NCI-H446 treated with DMSO at 0.1 percent for 48 hours (cell line): ENCODE data around the gene RING1.

Source experiments
- DNase-seq: peaks from one replicate; lab custom pipeline; 2025; lab: John Stamatoyannopoulos, UW

RING1 gene

DNA sequence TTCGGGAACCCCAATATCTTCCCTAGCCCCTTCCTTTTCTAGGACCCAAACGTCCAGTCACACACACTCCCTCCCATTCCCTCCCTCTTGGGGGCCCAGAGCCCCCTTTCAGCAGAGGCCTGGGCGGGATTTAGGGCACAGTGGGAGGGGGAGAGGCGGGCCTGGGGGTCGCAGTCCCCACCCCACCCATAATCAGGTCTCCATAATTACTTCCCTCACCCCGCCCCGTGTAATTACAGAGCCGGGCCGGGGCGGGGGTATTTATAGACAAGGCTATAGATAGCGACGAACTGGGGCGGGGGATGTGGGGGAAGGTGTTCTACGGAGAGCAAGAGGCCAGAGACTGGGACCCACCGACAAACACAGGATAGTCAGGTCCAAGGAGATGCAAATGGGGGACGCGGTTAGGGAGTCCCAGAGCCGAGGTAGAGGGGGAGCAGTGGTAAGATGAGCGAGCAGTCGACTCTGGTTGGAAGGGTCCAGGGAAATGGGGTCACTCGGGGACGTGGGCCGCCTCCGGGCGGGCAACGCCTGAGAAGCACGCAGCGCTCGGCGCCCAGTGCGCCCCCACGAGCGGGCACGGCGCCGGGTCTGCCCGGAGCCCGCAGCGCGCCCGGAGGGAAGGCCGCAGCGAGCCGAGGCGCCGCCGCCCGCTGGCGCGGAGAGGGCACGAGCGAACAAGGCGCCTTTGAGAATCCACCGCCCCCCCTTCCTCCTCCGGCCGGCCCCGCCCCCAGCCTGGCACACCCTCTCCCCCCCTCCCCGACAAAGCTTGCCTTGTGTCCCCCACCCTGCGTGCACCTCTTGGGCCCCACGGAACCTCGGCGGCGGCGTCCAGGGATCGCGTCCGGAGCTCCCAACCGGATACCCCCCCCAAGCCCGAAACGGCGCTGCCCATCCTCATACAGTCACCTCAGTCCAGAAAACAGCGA lies 15.4 kb upstream of the RING1 start:
- no peak for DNase-seq

- DNase-seq = no peak
These were observed 14.7 kb upstream of the RING1 start for GRCh38 chr6:33193619-33194018.

GRCh38 chr6:33194431-33194979 lies 13.8 kb upstream of the RING1 start:
- DNase-seq = no peak

DNA sequence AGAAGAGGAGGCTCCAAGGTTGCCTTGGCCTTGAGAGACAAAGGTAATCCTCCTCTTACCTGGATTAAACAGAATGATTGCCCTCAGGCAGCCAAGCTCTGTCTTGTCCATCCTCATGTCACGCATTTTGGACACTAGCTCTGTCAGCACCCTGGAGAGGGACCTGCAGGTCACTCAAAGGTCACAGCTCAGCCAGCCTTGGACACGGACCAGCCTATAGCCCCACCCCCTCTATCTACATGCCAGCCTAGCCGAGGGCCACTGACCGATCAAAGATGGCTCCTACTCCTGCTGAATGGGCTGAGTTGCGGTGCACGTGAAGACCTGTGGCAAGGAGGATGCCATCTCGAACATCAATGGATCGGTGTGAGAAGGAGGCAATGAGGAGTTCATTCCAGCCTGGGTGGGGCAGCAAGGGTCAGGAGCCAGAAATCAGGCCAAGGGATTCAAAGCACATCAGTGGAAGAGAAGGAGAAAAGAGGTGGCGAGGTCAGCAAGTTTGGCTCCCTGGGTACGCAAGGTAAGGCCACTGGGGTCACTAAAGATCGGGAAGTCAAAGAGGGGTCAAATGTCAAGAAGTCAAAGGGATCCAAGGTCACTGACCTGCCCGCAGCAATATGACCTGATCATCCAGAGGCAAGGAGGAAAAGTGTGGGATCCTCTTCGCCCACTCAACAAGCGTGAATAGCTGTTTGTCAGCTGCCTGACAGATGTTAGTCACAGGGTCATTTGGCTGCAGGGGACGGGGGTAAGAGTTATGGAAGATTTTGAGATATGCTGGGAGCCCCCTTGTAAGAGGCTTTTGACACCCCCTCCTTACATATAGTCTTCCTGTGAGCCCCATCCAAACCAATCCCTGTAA lies 12.8 kb upstream of the RING1 start:
- no peak for DNase-seq

DNA sequence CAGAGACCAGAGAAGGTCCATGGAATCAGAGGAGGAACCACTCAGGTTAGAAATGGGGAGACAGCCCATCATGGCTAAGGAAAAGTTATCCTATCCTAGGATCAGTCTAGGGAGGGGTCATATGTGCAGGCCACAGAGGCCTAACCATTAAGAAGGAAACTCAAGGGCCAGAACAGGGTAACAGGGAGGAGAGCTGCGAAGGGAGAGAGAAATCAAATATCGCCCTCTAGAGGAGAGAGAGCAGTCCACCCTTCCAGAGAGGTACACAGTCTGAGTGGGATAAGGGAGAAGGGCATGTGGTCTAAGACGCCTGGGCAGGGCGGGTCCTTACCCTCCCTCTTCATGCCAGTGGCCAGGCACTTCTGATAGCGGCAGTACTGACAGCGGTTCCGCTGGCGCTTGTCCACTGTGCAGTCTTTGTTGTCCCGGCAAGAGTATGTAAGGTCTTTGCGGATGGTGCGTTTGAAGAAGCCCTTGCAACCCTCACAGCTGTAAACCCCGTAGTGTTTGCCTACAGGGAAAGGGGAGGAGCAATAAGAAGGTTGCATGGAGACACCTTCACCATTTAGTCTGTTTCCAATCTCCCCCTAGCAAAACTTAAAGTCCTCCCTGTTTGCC lies 10.8 kb upstream of the RING1 start:
- DNase-seq = peak; percentile 28

GRCh38 chr6:33198159-33198852 lies 10.0 kb upstream of the RING1 start:
- DNase-seq = no peak

DNA sequence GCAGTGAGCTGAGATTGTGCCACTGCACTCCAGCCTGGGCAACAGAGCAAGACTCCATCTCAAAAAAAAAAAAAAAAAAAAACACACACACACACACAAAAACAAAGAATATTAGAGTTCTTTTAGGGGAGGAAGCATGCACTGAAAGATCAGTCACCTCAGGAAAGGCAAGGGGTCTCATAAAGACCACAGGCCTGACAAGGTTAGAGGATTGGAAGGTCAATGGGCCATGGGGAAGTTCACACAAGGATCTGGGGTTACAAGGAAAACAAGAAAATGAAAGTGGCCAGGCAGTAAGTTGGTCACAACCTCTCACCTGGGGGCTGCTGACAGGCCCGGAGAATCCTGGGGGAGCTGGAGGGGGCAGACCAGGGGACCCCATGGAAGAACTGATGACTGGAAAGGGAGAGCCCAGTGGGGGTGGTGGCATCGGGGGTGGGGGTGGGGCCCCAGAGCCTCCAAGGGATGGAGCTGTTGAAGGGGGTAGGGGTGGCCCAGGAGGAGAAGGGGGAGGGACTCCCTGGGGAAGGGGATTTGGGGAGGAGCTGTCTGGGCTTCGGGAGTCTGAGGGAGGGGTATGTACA lies 9.4 kb upstream of the RING1 start:
- no peak for DNase-seq

GRCh38 chr6:33199687-33200218 lies 8.5 kb upstream of the RING1 start:
- peak; percentile 54 for DNase-seq

DNA sequence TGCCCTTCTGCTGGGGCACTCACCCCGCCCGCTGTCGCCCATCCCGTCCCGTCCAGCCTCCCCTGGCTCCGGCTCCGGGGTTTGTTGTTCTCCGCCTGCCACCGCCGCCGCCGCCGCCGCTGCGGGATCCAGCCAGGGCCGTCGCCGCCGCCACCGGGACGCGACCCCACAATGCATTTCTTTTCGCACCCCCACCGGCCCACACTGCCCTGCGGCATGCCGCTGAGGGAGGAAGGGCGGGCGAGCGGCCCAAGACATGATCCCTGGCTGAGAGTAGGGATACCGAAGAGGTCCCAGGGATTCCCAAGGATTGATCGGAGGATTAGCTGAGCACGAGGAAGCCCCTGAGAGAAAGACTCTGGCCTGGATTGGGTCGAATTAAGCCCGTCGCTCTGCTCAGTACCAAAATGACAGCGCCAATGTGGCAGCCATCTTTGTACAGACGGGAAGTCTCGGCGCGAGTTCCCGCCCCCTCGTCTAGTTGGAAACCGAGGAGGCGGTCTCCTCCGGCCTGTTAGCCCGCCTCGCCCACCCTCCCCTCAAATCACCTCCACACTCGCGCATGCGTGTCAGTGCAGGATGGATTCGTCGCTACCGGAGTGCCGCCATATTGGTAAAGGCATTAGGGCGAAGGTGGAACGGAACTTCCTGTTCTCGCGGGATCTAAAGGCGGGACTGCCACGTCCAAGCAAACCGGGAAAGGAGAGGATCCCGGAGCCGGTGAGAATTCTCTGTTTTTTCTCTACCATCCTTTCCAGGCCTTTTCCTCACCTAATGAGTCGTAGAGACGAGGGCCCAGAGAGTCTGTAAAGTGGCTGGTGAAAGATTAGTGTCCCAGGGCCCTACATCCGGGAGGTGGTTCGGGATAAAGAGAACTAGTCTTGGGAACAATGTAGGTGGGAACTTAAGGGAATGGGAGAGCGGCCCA lies 7.8 kb upstream of the RING1 start, which contains the start of the genes RXRB and SLC39A7:
Gene RXRB (minus strand): TSS at position 447 of the 928 bp plus-strand sequence. CDS start 189 bp downstream, at position 258.
Gene SLC39A7 (plus strand): TSS at position 649 of the 928 bp plus-strand sequence. CDS start 379 bp downstream, outside the sequence.
- peak; percentile 97 for DNase-seq

DNA sequence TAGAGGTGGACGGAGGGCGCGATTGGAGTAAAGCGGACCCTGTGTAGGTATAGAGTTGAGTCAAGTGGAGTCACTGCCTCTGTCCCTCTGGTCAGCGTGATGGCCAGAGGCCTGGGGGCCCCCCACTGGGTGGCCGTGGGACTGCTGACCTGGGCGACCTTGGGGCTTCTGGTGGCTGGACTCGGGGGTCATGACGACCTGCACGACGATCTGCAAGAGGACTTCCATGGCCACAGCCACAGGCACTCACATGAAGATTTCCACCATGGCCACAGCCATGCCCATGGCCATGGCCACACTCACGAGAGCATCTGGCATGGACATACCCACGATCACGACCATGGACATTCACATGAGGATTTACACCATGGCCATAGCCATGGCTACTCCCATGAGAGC lies 7.2 kb upstream of the RING1 start:
- no peak for DNase-seq

GRCh38 chr6:33201935-33202334 lies 6.4 kb upstream of the RING1 start:
- no peak for DNase-seq

- DNase-seq = no peak
These were observed 5.5 kb upstream of the RING1 start for GRCh38 chr6:33202799-33203198.

- DNase-seq = no peak
These were observed 4.7 kb upstream of the RING1 start for GRCh38 chr6:33203443-33204164.

- DNase-seq = no peak
These were observed 4.2 kb upstream of the RING1 start for GRCh38 chr6:33204165-33204414.

DNA sequence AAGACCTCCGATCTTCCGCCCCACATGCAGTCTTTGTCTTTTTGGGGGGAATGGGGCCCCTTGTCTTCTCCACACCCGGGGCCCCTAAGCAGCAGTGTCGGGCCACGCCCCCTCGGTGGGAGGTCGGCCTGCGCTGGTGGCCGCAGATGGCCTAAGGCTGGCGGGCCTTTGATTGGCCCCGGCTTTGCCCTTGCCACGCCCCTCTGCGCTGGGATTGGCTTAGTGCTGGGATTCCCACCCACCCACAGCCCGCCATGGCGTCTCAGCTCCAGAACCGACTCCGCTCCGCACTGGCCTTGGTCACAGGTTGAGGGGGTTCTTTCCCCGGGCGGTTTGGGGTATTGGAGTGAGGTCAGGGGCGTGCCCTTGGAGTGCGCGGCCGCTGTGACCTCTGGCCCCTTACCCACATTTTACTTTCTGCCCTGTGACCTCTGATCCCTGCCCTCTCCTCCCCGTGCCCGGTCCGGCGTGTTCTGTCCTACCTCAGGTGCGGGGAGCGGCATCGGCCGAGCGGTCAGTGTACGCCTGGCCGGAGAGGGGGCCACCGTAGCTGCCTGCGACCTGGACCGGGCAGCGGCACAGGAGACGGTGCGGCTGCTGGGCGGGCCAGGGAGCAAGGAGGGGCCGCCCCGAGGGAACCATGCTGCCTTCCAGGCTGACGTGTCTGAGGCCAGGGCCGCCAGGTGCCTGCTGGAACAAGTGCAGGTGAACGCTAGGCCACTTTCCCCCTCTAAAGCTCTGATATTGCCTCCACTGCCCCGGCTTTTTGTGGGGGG lies 3.7 kb upstream of the RING1 start, which contains the start of gene HSD17B8:
Gene HSD17B8 (plus strand): TSS at position 241 of the 776 bp plus-strand sequence. CDS start 14 bp downstream, at position 255.
- peak; percentile 65 for DNase-seq

DNA sequence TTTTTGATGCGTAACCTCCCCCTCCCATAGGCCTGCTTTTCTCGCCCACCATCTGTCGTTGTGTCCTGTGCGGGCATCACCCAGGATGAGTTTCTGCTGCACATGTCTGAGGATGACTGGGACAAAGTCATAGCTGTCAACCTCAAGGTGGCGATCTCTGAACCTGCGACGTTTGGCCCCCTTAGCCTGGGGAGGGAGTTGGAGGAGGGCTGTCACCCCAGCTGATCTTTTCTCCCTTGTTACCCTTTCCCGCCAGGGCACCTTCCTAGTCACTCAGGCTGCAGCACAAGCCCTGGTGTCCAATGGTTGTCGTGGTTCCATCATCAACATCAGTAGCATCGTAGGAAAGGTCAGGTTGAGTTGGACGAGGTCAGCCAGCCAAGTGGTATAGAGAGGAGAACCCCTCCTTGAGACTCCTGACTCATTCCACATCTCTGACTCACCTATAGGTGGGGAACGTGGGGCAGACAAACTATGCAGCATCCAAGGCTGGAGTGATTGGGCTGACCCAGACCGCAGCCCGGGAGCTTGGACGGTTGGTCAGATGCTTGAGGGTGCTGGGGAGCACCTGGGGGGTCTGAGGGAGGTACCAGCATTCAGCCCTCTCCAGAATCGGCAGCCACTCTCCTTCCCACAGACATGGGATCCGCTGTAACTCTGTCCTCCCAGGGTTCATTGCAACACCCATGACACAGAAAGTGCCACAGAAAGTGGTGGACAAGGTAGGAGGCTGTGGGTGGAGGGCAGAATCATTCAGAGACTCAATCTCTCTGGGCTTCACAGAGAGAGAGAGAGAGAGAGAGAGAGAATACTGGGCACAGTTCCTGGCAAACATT lies 2.9 kb upstream of the RING1 start:
- DNase-seq = no peak
